GM18505 (cell line): Measurements from ENCODE around the gene SEMA4A.

Experiments
- ATAC-seq: cut with Tn5 transposase; IDR thresholded peaks from one replicate; pipeline ENCODE4 v1.9.1; 2021; ENCODE audit not compliant: unreplicated experiment
- POLR2A ChIP-seq: IDR thresholded peaks from 4 replicates; pipeline ENCODE4 v1.6.1; 2011; ENCODE audit warnings: borderline replicate concordance; ENCODE audit not compliant: insufficient read depth, insufficient read length; ENCODE audit errors: extremely low read depth

The SEMA4A gene

DNA sequence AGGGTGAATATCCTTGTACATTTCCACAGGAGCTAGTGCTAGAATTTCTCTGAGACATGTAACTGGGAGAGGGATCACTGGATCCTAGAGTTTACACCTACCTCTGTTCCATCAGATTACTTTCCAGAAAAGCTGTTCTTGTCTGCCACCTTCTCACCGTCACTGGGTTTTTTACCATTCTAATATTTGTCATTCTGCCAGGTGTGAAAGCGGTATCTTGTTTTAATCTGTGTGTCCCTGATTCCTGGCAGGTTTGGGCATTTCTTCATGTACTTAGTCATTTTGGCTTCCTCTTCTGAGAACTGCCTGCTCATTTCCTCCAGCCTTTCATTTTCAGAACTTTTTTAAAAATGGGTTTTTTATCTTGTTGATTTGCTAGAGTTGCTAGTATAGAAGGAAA lies 64.5 kb downstream of the SEMA4A start:
- no peak for TF ChIP-seq POLR2A
- ATAC-seq: no peak

DNA sequence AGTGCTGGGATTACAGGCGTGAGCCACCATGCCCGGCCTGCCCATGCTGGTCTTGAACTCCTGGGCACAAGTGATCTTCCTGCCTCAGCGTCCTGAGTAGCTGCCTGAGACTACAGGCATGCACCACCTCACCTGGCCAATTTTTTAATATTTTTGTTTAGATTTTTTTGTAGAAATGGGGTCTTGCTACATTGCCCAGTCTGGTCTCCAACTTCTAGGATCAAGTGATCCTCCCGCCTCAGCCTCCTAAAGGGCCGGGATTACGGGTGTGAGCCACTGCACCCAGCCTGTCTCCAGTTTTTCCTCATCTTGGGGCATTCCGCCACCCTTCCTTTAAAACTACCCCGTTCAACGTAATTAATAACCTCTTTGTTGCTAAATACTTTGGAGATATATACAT lies 66.8 kb downstream of the SEMA4A start:
- no peak for ATAC-seq
- no peak for TF ChIP-seq POLR2A

DNA sequence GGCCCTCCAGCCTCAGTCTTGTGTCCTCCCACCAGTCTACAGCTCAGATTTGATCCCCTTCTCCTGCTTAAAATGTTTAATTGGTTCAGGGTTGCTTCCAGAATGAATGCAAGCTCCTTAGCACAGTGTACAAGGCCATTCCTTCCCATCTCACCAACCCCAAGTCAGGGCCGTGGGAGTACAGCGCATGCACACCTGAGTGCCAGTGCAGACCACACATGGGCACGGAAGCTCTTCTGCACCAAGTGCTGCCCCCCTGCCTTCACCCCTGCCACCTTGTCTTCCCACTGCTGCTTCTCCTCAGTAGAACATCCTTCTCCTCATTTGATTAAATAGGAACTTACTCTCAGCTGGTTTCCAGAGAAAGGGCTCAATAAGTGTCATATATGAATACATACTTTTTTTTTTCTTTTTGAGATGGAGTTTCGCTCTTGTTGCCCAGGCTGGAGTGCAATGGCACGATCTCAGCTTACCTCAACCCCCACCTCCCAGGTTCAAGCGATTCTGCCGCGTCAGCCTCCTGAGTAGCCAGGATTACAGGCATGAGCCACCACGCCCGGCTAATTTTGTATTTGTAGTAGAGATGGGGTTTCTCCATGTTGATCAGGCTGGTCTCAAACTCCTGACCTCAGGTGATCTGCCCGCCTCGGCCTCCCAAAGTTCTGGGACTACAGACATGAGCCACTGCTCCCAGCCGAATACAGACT lies 68.8 kb downstream of the SEMA4A start:
- ATAC-seq: no peak
- no peak for TF ChIP-seq POLR2A

DNA sequence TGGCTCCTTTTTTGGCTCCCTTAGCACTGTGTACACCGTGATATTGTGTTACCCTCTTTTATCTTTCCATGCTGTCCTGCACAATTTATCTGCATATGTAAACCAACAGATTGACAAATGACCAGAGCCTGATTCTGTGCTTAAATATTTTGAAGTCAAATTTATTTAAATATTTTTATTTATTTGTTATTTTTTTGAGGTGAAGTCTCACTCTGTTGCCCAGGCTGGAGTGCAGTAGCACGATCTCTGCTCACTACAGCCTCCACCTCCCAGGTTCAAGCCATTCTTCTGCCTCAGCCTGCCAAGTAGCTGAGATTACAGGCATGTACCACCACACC lies 72.3 kb downstream of the SEMA4A start:
- peak; percentile 8 for ATAC-seq
- no peak for TF ChIP-seq POLR2A

DNA sequence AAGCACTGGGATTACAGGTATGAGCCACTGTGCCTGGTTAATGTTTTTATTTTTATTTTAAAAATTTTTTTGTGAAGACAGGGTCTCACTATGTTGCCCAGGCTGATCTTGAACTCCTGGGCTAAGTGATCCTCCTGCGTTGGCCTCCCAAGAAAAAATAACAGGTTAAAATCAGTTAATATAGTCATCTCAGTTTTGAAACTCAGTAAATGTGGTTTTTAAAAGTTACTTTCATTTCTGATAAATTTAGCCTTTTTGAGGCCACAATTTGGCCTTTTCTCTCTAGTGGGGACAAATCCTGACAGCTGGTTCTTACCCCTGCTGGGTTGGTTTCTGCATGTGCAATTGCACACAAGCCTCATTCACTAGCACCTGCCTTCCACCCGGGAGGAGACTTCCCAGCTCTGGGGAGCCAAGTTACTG lies 72.7 kb downstream of the SEMA4A start:
- peak; percentile 20 for TF ChIP-seq POLR2A
- ATAC-seq: peak; percentile 53

DNA sequence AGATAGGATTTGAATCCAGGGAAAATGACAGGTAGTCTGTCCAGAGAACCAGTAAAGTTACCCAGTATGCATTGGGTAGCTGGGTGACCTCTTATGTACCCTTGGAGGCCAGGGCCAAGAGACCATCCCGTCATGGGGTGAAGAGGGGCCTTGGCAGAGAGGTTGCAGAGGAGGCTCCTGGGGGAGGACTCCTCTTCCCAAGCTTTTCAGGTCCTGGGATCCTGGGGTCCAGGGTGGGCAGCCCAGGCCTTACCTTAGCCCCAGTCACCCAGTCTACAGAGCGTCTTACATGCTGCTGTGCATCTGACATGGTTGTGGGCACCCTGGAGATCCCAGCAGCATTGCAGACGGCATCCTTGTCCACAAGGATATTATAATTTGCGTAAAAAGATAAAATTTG lies 73.4 kb downstream of the SEMA4A start:
- ATAC-seq: no peak
- TF ChIP-seq POLR2A: no peak
